IMR-90 (cell line): ENCODE results near the gene ZDHHC14. TPM values are rescaled to one million over a fixed set of nuclear protein-coding genes. Genes with fewer than 3 reads are reported as not detected.

ENCODE experiments used
- ATAC-seq: fragments of 200-7000 bp; cut with Tn5 transposase; 2 replicates; pipeline ENCODE4 v1.9.1; 2020; ENCODE audit warnings: low read depth, mild to moderate bottlenecking, moderate library complexity
- BruUV-seq: library from RNA; stranded (reverse); fragments of 400-500 nt; replicated peaks from 2 replicates; lab custom pipeline; 2021; lab: Mats Ljungman, UMichigan
- CTCF ChIA-PET: fragments of 300-600 bp; formaldehyde crosslinking; extraction: SDS; loops from one replicate; lab custom pipeline; 2021; ENCODE audit warnings: antibody characterized with exemption; lab: Yijun Ruan, JAX
- POLR2A ChIA-PET: fragments of 300-600 bp; sonication (Branson Sonifier 250); formaldehyde crosslinking; loops from one replicate; lab custom pipeline; 2022; ENCODE audit warnings: antibody characterized with exemption; ENCODE audit not compliant: unreplicated experiment; lab: Charles Lee
- DNase-seq: peaks from one replicate; pipeline ENCODE4 v3.0.0; 2013
- H2AFZ ChIP-seq: replicated peaks from 2 replicates; pipeline ENCODE3; 2013; ENCODE audit warnings: low read length, mild to moderate bottlenecking; ENCODE audit not compliant: poor library complexity
- H2AK5ac ChIP-seq: 2 replicates; pipeline ENCODE4 v1.6.1; 2013; ENCODE audit warnings: low read depth, low read length, inconsistent platforms
- H2AK9ac ChIP-seq: replicated peaks from 2 replicates; pipeline ENCODE3; 2013; ENCODE audit warnings: mild to moderate bottlenecking, low read depth, low read length, moderate library complexity; ENCODE audit not compliant: poor library complexity
- H2BK120ac ChIP-seq: 2 replicates; pipeline ENCODE4 v1.6.1; 2013; ENCODE audit warnings: low read depth, low read length, inconsistent platforms
- H2BK15ac ChIP-seq: 3 replicates; pipeline ENCODE4 v1.6.1; 2013; ENCODE audit warnings: low read depth, low read length, inconsistent platforms
- H2BK20ac ChIP-seq: 2 replicates; pipeline ENCODE4 v1.6.1; 2013; ENCODE audit warnings: low read depth, mild to moderate bottlenecking, inconsistent platforms, low read length, moderate library complexity
- H2BK5ac ChIP-seq: 2 replicates; pipeline ENCODE4 v1.6.1; 2013; ENCODE audit warnings: mild to moderate bottlenecking, low read depth, low read length, inconsistent platforms; ENCODE audit not compliant: poor library complexity, severe bottlenecking
- H3K14ac ChIP-seq: replicated peaks from 2 replicates; pipeline ENCODE4 v1.6.1; 2013; ENCODE audit warnings: low read depth, low read length, inconsistent platforms
- H3K18ac ChIP-seq: 2 replicates; pipeline ENCODE4 v1.6.1; 2013; ENCODE audit warnings: low read depth, low read length, control low read depth
- H3K23ac ChIP-seq: 2 replicates; pipeline ENCODE4 v1.6.1; 2013; ENCODE audit warnings: low read depth, low read length, inconsistent platforms
- H3K27ac ChIP-seq: 2 replicates; pipeline ENCODE4 v1.5.1; 2013; ENCODE audit warnings: mild to moderate bottlenecking, control low read depth, low read length; ENCODE audit not compliant: insufficient read depth
- H3K27me3 ChIP-seq: 2 replicates; pipeline ENCODE4 v1.6.1; 2013; ENCODE audit warnings: low read length; ENCODE audit not compliant: control insufficient read depth, insufficient read depth
- H3K36me3 ChIP-seq: 2 replicates; pipeline ENCODE4 v1.6.1; 2013; ENCODE audit warnings: low read length, mixed read lengths; ENCODE audit not compliant: control insufficient read depth, insufficient read depth
- H3K4ac ChIP-seq: 2 replicates; pipeline ENCODE4 v1.6.1; 2013; ENCODE audit warnings: low read depth, low read length, inconsistent platforms
- H3K4me1 ChIP-seq: 2 replicates; pipeline ENCODE4 v1.6.1; 2013; ENCODE audit warnings: low read length, mixed read lengths; ENCODE audit not compliant: control insufficient read depth, insufficient read depth
- H3K4me2 ChIP-seq: 2 replicates; pipeline ENCODE4 v1.6.1; 2013; ENCODE audit warnings: low read depth, mild to moderate bottlenecking, control low read depth, low read length, moderate library complexity
- H3K4me3 ChIP-seq: 2 replicates; pipeline ENCODE4 v1.5.1; 2013; ENCODE audit warnings: low read depth, mild to moderate bottlenecking, control low read depth, low read length, moderate library complexity; ENCODE audit not compliant: insufficient read depth
- H3K56ac ChIP-seq: 2 replicates; pipeline ENCODE4 v1.6.1; 2013; ENCODE audit warnings: low read length, inconsistent platforms; ENCODE audit not compliant: insufficient read depth; ENCODE audit errors: extremely low read depth
- H3K79me1 ChIP-seq, 2 experiments: 2 replicates each; pipeline ENCODE4 v1.6.1; 2013; ENCODE audit warnings: low read length in 2 of 2, inconsistent platforms in 1 of 2, low read depth in 1 of 2
- H3K9ac ChIP-seq: 2 replicates; pipeline ENCODE4 v1.6.1; 2013; ENCODE audit warnings: low read depth, low read length, control low read depth
- H3K9me1 ChIP-seq: 2 replicates; pipeline ENCODE4 v1.6.1; 2013; ENCODE audit warnings: low read length, inconsistent platforms; ENCODE audit not compliant: insufficient read depth
- H3K9me3 ChIP-seq: 2 replicates; pipeline ENCODE4 v1.6.1; 2013; ENCODE audit warnings: low read length; ENCODE audit not compliant: control insufficient read depth, insufficient read depth
- H4K20me1 ChIP-seq: 2 replicates; pipeline ENCODE4 v1.6.1; 2013; ENCODE audit warnings: low read length, inconsistent platforms; ENCODE audit not compliant: insufficient read depth
- H4K5ac ChIP-seq: 2 replicates; pipeline ENCODE4 v1.6.1; 2013; ENCODE audit warnings: mild to moderate bottlenecking, low read depth, low read length, control low read depth
- H4K8ac ChIP-seq, 2 experiments: 2 replicates each; pipeline ENCODE4 v1.6.1; 2013; ENCODE audit warnings: low read depth in 2 of 2, low read length in 2 of 2, control low read depth in 1 of 2, inconsistent platforms in 1 of 2
- H4K91ac ChIP-seq: 2 replicates; pipeline ENCODE4 v1.6.1; 2013; ENCODE audit warnings: low read depth, low read length, inconsistent platforms; ENCODE audit not compliant: insufficient read depth
- BHLHE40 ChIP-seq: fragments of 150-350 bp; IDR thresholded peaks from 2 replicates; pipeline ENCODE4 v1.6.1; 2016; ENCODE audit warnings: mild to moderate bottlenecking, low read depth, low read length
- CEBPB ChIP-seq: IDR thresholded peaks from 2 replicates; pipeline ENCODE4 v1.6.1; 2012; ENCODE audit warnings: low read depth, low read length, improper control_type of control experiment
- FOS ChIP-seq: fragments of 150-350 bp; IDR thresholded peaks from 2 replicates; pipeline ENCODE4 v1.6.1; 2016; ENCODE audit warnings: low read depth, low read length
- MAFK ChIP-seq: IDR thresholded peaks from 2 replicates; pipeline ENCODE4 v1.6.1; 2012; ENCODE audit warnings: low read depth, low read length, improper control_type of control experiment
- NFE2L2 ChIP-seq: fragments of 150-350 bp; IDR thresholded peaks from 2 replicates; pipeline ENCODE4 v1.6.1; 2016; ENCODE audit warnings: low read depth, mild to moderate bottlenecking, low read length
- RAD21 ChIP-seq: IDR thresholded peaks from 2 replicates; pipeline ENCODE4 v1.6.1; 2012; ENCODE audit warnings: low read length, improper control_type of control experiment
- USF2 ChIP-seq: fragments of 150-350 bp; IDR thresholded peaks from 2 replicates; pipeline ENCODE4 v1.6.1; 2017; ENCODE audit warnings: mild to moderate bottlenecking, antibody characterized with exemption, low read length, low read depth
- WGBS, 2 experiments: methylation state at CpG; one replicate each; pipeline versions ENCODE4 v1.1.5 to v1.1.7; 2013; ENCODE audit warnings: missing lambda C conversion rate in 2 of 2; ENCODE audit not compliant: insufficient read length in 1 of 2; ENCODE audit errors: extremely low coverage in 2 of 2; 5-methylcytosine and 5-hydroxymethylcytosine counted together
- dilution Hi-C: fragments of 300-500 bp; cut with HindIII; formaldehyde crosslinking; loops from one replicate; pipeline ENCODE4 v1.14.3; 2018; ENCODE audit warnings: low sequenced_read_pairs; ENCODE audit not compliant: unreplicated experiment
- in situ Hi-C: fragments of 300-500 bp; cut with MboI; formaldehyde crosslinking; loops from 3 replicates; pipeline ENCODE4 v1.14.3; 2019; ENCODE audit warnings: low sequenced_read_pairs, inconsistent platforms, mixed read lengths
- intact Hi-C: fragments of 100-400 bp; cut with micrococcal nuclease; formaldehyde crosslinking; loops from 2 replicates; pipeline ENCODE4 v1.10.0; 2022
- polyA plus RNA-seq, 3 experiments: library from polyadenylated mRNA; depleted of rRNA; stranded (reverse); fragments of >200 nt; gene quantifications; 2 replicates each; pipeline ENCODE4 v1.2.3, GENCODE V29; 2012; ENCODE audit warnings: low replicate concordance in 1 of 3
- total RNA-seq: library from RNA; depleted of rRNA; stranded (reverse); fragments of >200 nt; gene quantifications from 2 replicates; pipeline ENCODE4 v1.2.3, GENCODE V29; 2012
- TF ChIP-seq, protein P1 (sequence below): fragments of 150-350 bp; IDR thresholded peaks from 2 replicates; pipeline ENCODE4 v1.6.1; 2016; ENCODE audit warnings: low read depth, mild to moderate bottlenecking, low read length, moderate library complexity, borderline replicate concordance

The ZDHHC14 gene
- total and polyA plus RNA-seq, 2 of the 4 experiments (the other 2 are of a cell fraction): 0.90 to 2.0 TPM

DNA sequence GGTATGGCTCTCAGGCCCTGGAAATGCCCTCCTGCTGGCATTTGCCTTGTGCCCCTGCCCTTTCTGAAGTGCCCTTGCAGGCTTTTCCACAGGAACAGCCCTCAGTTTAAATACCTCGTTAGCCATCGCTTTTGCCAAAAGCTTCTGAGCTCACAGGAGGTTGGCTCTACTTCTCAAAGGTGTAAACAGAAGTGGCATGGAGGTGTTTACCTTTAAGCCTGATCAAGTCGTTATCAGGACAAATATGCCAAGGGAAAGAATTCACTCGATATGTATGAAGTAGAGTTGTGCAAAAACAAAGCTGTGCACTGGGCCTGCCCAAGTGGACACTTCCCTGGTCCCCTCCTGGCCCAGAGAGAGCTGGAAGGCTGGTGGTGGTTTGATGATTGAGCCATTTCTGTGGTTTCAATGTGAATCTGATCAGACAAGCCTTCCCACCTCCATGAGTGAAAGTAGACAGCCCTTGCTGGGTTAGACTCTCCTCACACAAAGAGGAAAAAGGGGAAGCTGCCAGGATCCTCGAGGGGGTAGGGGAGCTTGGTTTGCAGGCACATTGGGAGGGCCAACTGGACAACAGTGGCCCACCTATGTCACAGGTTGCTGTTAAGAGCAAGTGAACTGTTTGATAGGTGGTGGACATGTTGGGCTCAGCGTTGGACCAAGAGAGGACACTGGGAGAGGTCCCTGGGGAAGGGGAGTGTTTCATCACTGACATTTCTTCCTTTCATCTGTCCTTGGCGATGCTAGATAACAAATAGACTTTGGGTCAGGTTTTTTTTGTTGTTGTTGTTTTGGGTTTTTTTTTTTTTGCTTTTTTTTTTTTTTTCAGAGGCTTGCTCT is 98.7 kb downstream of the ZDHHC14 start:
- intact Hi-C loops: no loop called here
- DNase-seq (no peak), ATAC-seq (no peak)
- BruUV-seq: no TSS peak
- H3K4me1 ChIP-seq: no peaks in the 10 kb centered on the region
- H3K27ac ChIP-seq: no peak overlapping the region
- WGBS, 2 experiments: 80% methylated on average over 1 of the region's 7 CpGs; no CpG with 5 or more reads in 1 of the 2 experiments
- ChIA-PET CTCF (no interaction called here), POLR2A (no interaction called here)
- no peak overlapping the region for H3K14ac ChIP-seq
- H3K79me1 ChIP-seq: no peaks in the 10 kb centered on the region
- H3K9me1 ChIP-seq: no peaks in the 10 kb centered on the region
- H3K9ac ChIP-seq: no peak overlapping the region
- no peak overlapping the region for H4K5ac ChIP-seq
- no peak overlapping the region for H2BK20ac ChIP-seq
- H3K9me3 ChIP-seq: no peaks in the 10 kb centered on the region
- H2AK5ac ChIP-seq: no peak overlapping the region
- no peak overlapping the region for H2BK15ac ChIP-seq
- no peak for TF ChIP-seq RAD21
- no peak for TF ChIP-seq USF2
- no peak for TF ChIP-seq NFE2L2
- TF ChIP-seq MAFK: no peak
- no peak for TF ChIP-seq FOS
- TF ChIP-seq, protein P1, sequence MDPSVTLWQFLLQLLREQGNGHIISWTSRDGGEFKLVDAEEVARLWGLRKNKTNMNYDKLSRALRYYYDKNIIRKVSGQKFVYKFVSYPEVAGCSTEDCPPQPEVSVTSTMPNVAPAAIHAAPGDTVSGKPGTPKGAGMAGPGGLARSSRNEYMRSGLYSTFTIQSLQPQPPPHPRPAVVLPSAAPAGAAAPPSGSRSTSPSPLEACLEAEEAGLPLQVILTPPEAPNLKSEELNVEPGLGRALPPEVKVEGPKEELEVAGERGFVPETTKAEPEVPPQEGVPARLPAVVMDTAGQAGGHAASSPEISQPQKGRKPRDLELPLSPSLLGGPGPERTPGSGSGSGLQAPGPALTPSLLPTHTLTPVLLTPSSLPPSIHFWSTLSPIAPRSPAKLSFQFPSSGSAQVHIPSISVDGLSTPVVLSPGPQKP: no peak
- no peak for TF ChIP-seq BHLHE40
- no peak for TF ChIP-seq CEBPB
- in situ Hi-C loops: no loop called here
- H2AFZ ChIP-seq: no peak overlapping the region
- no peak overlapping the region for H2BK5ac ChIP-seq
- no peak overlapping the region for H3K4ac ChIP-seq
- H3K18ac ChIP-seq: no peak overlapping the region
- no peak overlapping the region for H3K4me2 ChIP-seq
- no peak overlapping the region for H3K56ac ChIP-seq
- no peaks in the 10 kb centered on the region for H4K20me1 ChIP-seq
- H2AK9ac ChIP-seq: no peak overlapping the region
- no peak overlapping the region for H4K91ac ChIP-seq
- H3K36me3 ChIP-seq: no peaks in the 10 kb centered on the region
- dilution Hi-C loops: no loop called here
- no peaks in the 10 kb centered on the region for H3K27me3 ChIP-seq
- H2BK120ac ChIP-seq: no peak overlapping the region
- no peak overlapping the region for H3K23ac ChIP-seq
- H4K8ac ChIP-seq: no peak overlapping the region
- H3K4me3 ChIP-seq: no peak overlapping the region
